Upper lobe of right lung (tissue), 1 donor: ENCODE results near the gene RAB5IF. TPM values are rescaled to one million over a fixed set of nuclear protein-coding genes. Genes with fewer than 3 reads are reported as not detected.

Experiments
- ATAC-seq: fragments of 200-7000 bp; cut with Tn5 transposase; one replicate; pipeline ENCODE4 v1.9.1; 2020; ENCODE audit warnings: mild to moderate bottlenecking, moderate library complexity
- DNase-seq: peaks from one replicate; pipeline ENCODE4 v3.0.0-alpha.2; 2020
- H3K27ac ChIP-seq: fragments of 200-600 bp; one replicate; pipeline ENCODE4 v1.8.0; 2022
- H3K27me3 ChIP-seq: fragments of 200-600 bp; one replicate; pipeline ENCODE4 v1.8.0; 2022; ENCODE audit warnings: mild to moderate bottlenecking
- H3K36me3 ChIP-seq: fragments of 200-600 bp; one replicate; pipeline ENCODE4 v1.8.0; 2022
- H3K4me1 ChIP-seq: fragments of 200-600 bp; one replicate; pipeline ENCODE4 v1.8.0; 2022
- H3K4me3 ChIP-seq: fragments of 200-600 bp; one replicate; pipeline ENCODE4 v1.8.0; 2022; ENCODE audit warnings: mild to moderate bottlenecking
- H3K9me3 ChIP-seq: fragments of 200-600 bp; one replicate; pipeline ENCODE4 v1.8.0; 2022
- CTCF ChIP-seq: fragments of 200-600 bp; IDR thresholded peaks from one replicate; pipeline ENCODE4 v1.8.0; 2022; ENCODE audit warnings: antibody characterized with exemption
- intact Hi-C: fragments of 100-400 bp; cut with DNase I; formaldehyde crosslinking; loops from one replicate; pipeline ENCODE4 v1.11.0; 2022
- total RNA-seq: library from RNA; stranded (reverse); fragmentation: NEBNext Ultra II Directional; extraction: Animal tissue kit (Norgen Biotek cat#: 25700); gene quantifications from one replicate; pipeline ENCODE4 v1.2.1, GENCODE V29; 2021
- donor health status: DM: no; HTN: yes; CAD: no; lungs with severe emphysema.

RAB5IF gene
- total RNA-seq, 1 donor from 2014 or later = 91.1 TPM

GRCh38 chr20:36644706-36645095 is 39.1 kb downstream of the RAB5IF start:
- H3K9me3 ChIP-seq = no peaks in the 10 kb centered on the region
- H3K27ac ChIP-seq = no peak overlapping the region
- intact Hi-C loops = no loop called here
- H3K4me1 ChIP-seq = no peaks in the 10 kb centered on the region
- no peak for ATAC-seq
- no peaks in the 10 kb centered on the region for H3K36me3 ChIP-seq
- TF ChIP-seq CTCF = no peak
- DNase-seq = no peak
- no peaks in the 10 kb centered on the region for H3K27me3 ChIP-seq
- H3K4me3 ChIP-seq = peak overlapping the region; percentile 36

GRCh38 chr20:36645353-36645752 is 39.8 kb downstream of the RAB5IF start:
- H3K4me3 ChIP-seq = peak overlapping the region; percentile 36
- H3K9me3 ChIP-seq = no peaks in the 10 kb centered on the region
- no peak for TF ChIP-seq CTCF
- H3K36me3 ChIP-seq = no peaks in the 10 kb centered on the region
- DNase-seq (no peak), ATAC-seq (no peak)
- intact Hi-C loops = no loop called here
- H3K4me1 ChIP-seq = no peaks in the 10 kb centered on the region
- H3K27me3 ChIP-seq = no peaks in the 10 kb centered on the region
- H3K27ac ChIP-seq = peak overlapping the region; percentile 42

GRCh38 chr20:36645998-36646397 is 40.4 kb downstream of the RAB5IF start, which contains the start of gene SLA2:
SLA2 (minus strand) TSS chr20:36646196; CDS start chr20:36641335, 4,861 bp downstream.
- intact Hi-C loops = no loop called here
- no peak for TF ChIP-seq CTCF
- H3K27me3 ChIP-seq = no peaks in the 10 kb centered on the region
- H3K4me1 ChIP-seq = no peaks in the 10 kb centered on the region
- H3K36me3 ChIP-seq = no peaks in the 10 kb centered on the region
- peak within 1 kb of the TSS; percentile 42 for H3K27ac ChIP-seq
- no peaks in the 10 kb centered on the region for H3K9me3 ChIP-seq
- ATAC-seq (peak; percentile 72), DNase-seq (peak; percentile 66)
- H3K4me3 ChIP-seq = peak within 1 kb of the TSS; percentile 36

- ATAC-seq = no peak
Measured at GRCh38 chr20:36646678-36647077, 41.1 kb downstream of the RAB5IF start.

GRCh38 chr20:36647196-36648121 is 41.9 kb downstream of the RAB5IF start:
- Histone ChIP-seq H3K27me3 (no peaks in the 10 kb centered on the region), H3K36me3 (peaks cover under 1% of the 10 kb centered on the region), H3K27ac (no peak overlapping the region), H3K9me3 (no peaks in the 10 kb centered on the region), H3K4me1 (no peaks in the 10 kb centered on the region), H3K4me3 (no peak overlapping the region)
- intact Hi-C loops = no loop called here
- ATAC-seq = no peak
- TF ChIP-seq CTCF = no peak
- DNase-seq = peak; percentile 4

More at GRCh38 chr20:36646678-36647077, 41.1 kb downstream of the RAB5IF start:
- intact Hi-C loops = no loop called here
- Histone ChIP-seq H3K4me1 (no peaks in the 10 kb centered on the region), H3K4me3 (no peak overlapping the region), H3K9me3 (no peaks in the 10 kb centered on the region), H3K27me3 (no peaks in the 10 kb centered on the region), H3K36me3 (no peaks in the 10 kb centered on the region), H3K27ac (no peak overlapping the region)
- peak; percentile 3 for DNase-seq
- TF ChIP-seq CTCF = no peak
